DMS53 treated with DMSO at 0.1 percent for 48 hours (cell line): ENCODE measurements around the gene OSBPL10.
"Not testable (repeated sequence)": the region's sequence is repeated elsewhere in the genome, so short reads cannot be mapped to it uniquely, and the experiment has no call there.

Source experiments
- DNase-seq: peaks from one replicate; lab custom pipeline; 2025; ENCODE audit not compliant: unreplicated experiment; lab: John Stamatoyannopoulos, UW

OSBPL10 gene

GRCh38 chr3:31714495-31715280 lies 266.4 kb downstream of the OSBPL10 start:
- DNase-seq = no peak

GRCh38 chr3:31713816-31714215 lies 267.2 kb downstream of the OSBPL10 start:
- no peak for DNase-seq

- DNase-seq = peak; percentile 15
These were observed 270.8 kb downstream of the OSBPL10 start for GRCh38 chr3:31710123-31710803.

- DNase-seq = no peak
These were observed 271.5 kb downstream of the OSBPL10 start for GRCh38 chr3:31709526-31709925.

GRCh38 chr3:31709005-31709404 lies 272.1 kb downstream of the OSBPL10 start:
- DNase-seq = no peak

- no peak for DNase-seq
These were observed 273.8 kb downstream of the OSBPL10 start for GRCh38 chr3:31707286-31707685.

GRCh38 chr3:31705736-31706135 lies 275.3 kb downstream of the OSBPL10 start:
- DNase-seq = no peak

- peak; percentile 46 for DNase-seq
These were observed 276.4 kb downstream of the OSBPL10 start for GRCh38 chr3:31704591-31705179.

- no peak for DNase-seq
These were observed 276.9 kb downstream of the OSBPL10 start for GRCh38 chr3:31704156-31704555.

- DNase-seq = no peak
These were observed 279.8 kb downstream of the OSBPL10 start for GRCh38 chr3:31701286-31701685.

- DNase-seq = peak; percentile 18
These were observed 281.6 kb downstream of the OSBPL10 start for GRCh38 chr3:31699309-31699953.

GRCh38 chr3:31696815-31697548 lies 284.1 kb downstream of the OSBPL10 start:
- no peak for DNase-seq

GRCh38 chr3:31696009-31696297 lies 285.1 kb downstream of the OSBPL10 start:
- DNase-seq = no peak

GRCh38 chr3:31695280-31696008 lies 285.6 kb downstream of the OSBPL10 start:
- DNase-seq = no peak

GRCh38 chr3:31693346-31693745 lies 287.7 kb downstream of the OSBPL10 start:
- no peak for DNase-seq

- no peak for DNase-seq
These were observed 288.3 kb downstream of the OSBPL10 start for GRCh38 chr3:31692751-31693150.

- no peak for DNase-seq
These were observed 290.3 kb downstream of the OSBPL10 start for GRCh38 chr3:31690771-31691170.

GRCh38 chr3:31689523-31689922 lies 291.5 kb downstream of the OSBPL10 start:
- not testable (repeated sequence) for DNase-seq

GRCh38 chr3:31688984-31689383 lies 292.1 kb downstream of the OSBPL10 start:
- no peak for DNase-seq

GRCh38 chr3:31687020-31687802 lies 293.9 kb downstream of the OSBPL10 start:
- DNase-seq = no peak
